Thyroid gland (tissue), 4 donors: Measurements from ENCODE around the gene SSC4D. TPM values are rescaled to one million over a fixed set of nuclear protein-coding genes. Genes with fewer than 3 reads are reported as not detected.

Experiments used
- DNase-seq, 2 donors: peaks; one replicate each; pipeline ENCODE4 v3.0.0-alpha.2; 2019
- H3K27ac ChIP-seq, 3 donors: fragments of 200-600 bp; sonication (generic); 1 replicate in 2 of 3; 2 replicates in 1 of 3; pipeline ENCODE4 v1.5.1; 2016 to 2019; ENCODE audit warnings: mild to moderate bottlenecking in 1 of 3, moderate library complexity in 1 of 3
- H3K27me3 ChIP-seq: fragments of 200-600 bp; sonication (generic); one replicate; pipeline ENCODE4 v1.5.1; 2019
- H3K36me3 ChIP-seq, 2 donors: fragments of 200-600 bp; sonication (generic); one replicate each; pipeline ENCODE4 v1.5.1; 2016 to 2019
- H3K4me1 ChIP-seq, 2 donors: fragments of 200-600 bp; sonication (generic); one replicate each; pipeline ENCODE4 v1.5.1; 2017 to 2019
- H3K4me3 ChIP-seq, 3 donors: fragments of 200-600 bp; sonication (generic); replicated peaks in 1 of 3; 1 replicate in 2 of 3; 2 replicates in 1 of 3; pipeline ENCODE4 v1.5.1; 2016; ENCODE audit warnings: mild to moderate bottlenecking in 1 of 3
- H3K9me3 ChIP-seq: fragments of 200-600 bp; sonication (generic); one replicate; pipeline ENCODE4 v1.5.1; 2017
- CTCF ChIP-seq, 6 experiments: fragments of 200-600 bp in 3 of 6; fragments of 450-650 bp in 3 of 6; sonication (generic) in 3 of 6; IDR thresholded peaks; one replicate each; pipeline ENCODE4 v1.5.1; 2016 to 2019; ENCODE audit warnings: antibody characterized with exemption in 6 of 6, mild to moderate bottlenecking in 2 of 6, inconsistent platforms in 1 of 6, moderate library complexity in 1 of 6
- POLR2A ChIP-seq, 2 donors: fragments of 450-650 bp; IDR thresholded peaks; one replicate each; pipeline ENCODE4 v1.6.1; 2017; ENCODE audit warnings: antibody characterized with exemption in 2 of 2, mild to moderate bottlenecking in 2 of 2, moderate library complexity in 1 of 2
- WGBS, 2 donors: methylation state at CpG; one replicate each; pipeline ENCODE4 v1.1.5; 2017; 5-methylcytosine and 5-hydroxymethylcytosine counted together
- intact Hi-C: fragments of 100-400 bp; cut with DNase I; formaldehyde crosslinking; loops from one replicate; pipeline ENCODE4 v1.15.1; 2023
- total RNA-seq, 4 donors: library from RNA; depleted of rRNA; stranded (reverse); fragments of >200 nt; gene quantifications; one replicate each; pipeline ENCODE4 v1.2.3, GENCODE V29; 2016

Gene SSC4D
- total RNA-seq, 4 donors from 2014 or later, result 3.6 to 14.0 (median 13.4) TPM

- DNase-seq, result no peak
- peaks cover 0 to 12% of the 10 kb centered on the region in 2 donors for H3K36me3 ChIP-seq
- intact Hi-C loops, result no loop called here
- H3K27ac ChIP-seq, result no peak overlapping the region
- no peak overlapping the region for H3K4me3 ChIP-seq
- TF ChIP-seq CTCF (IDR thresholded peaks at IDR 0.05), result no peak
- TF ChIP-seq POLR2A (IDR thresholded peaks at IDR 0.05), result no peak
- no peaks in the 10 kb centered on the region for H3K9me3 ChIP-seq
- H3K4me1 ChIP-seq, result peaks cover 14 to 30% of the 10 kb centered on the region in 2 donors
- no peaks in the 10 kb centered on the region for H3K27me3 ChIP-seq
- WGBS, 2 donors, result 92 to 93% methylated on average over 5 of the region's 5 CpGs
Observed at GRCh38 chr7:76353744-76354143, 55.8 kb downstream of the SSC4D start.

GRCh38 chr7:76352193-76352592 lies 57.3 kb downstream of the SSC4D start:
- 89 to 91% methylated on average over 6 of the region's 6 CpGs for WGBS, 2 donors
- no peak overlapping the region for H3K4me3 ChIP-seq
- TF ChIP-seq CTCF (IDR thresholded peaks at IDR 0.05) (no peak), POLR2A (IDR thresholded peaks at IDR 0.05) (no peak)
- H3K36me3 ChIP-seq, result peaks cover under 1 to 13% of the 10 kb centered on the region in 2 donors
- H3K9me3 ChIP-seq, result no peaks in the 10 kb centered on the region
- DNase-seq, result no peak
- no peaks in the 10 kb centered on the region for H3K27me3 ChIP-seq
- intact Hi-C loops, result no loop called here
- no peak overlapping the region for H3K27ac ChIP-seq
- peaks cover 14 to 28% of the 10 kb centered on the region in 2 donors for H3K4me1 ChIP-seq

DNA sequence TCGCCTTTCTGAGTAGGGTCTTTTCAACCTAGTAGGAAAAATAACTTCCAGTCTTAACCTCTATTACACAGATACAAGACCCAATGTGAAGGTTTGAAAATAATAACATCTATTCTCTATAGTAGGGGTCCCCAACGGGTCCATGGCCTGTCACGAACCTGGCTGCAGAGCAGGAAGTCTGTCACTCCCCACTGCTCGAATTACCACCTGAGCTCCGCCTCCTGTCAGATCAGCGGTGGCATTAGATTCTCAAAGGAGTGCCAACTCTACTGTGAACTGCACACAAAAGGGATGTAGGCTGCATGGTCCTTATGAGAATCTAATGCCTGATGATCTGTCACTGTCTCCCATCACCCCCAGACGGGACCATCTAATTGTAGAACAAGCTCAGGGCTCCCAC lies 58.1 kb downstream of the SSC4D start:
- no peak for TF ChIP-seq POLR2A (IDR thresholded peaks at IDR 0.05)
- TF ChIP-seq CTCF (IDR thresholded peaks at IDR 0.05), result no peak
- no peaks in the 10 kb centered on the region for H3K9me3 ChIP-seq
- H3K27ac ChIP-seq, result no peak overlapping the region
- intact Hi-C loops, result no loop called here
- H3K4me1 ChIP-seq, result peaks cover 14 to 20% of the 10 kb centered on the region in 2 donors
- 85 to 94% methylated on average over 7 of the region's 7 CpGs for WGBS, 2 donors
- H3K4me3 ChIP-seq, result no peak overlapping the region
- DNase-seq, result no peak
- no peaks in the 10 kb centered on the region for H3K27me3 ChIP-seq
- peaks cover 9 to 21% of the 10 kb centered on the region in 2 donors for H3K36me3 ChIP-seq

DNA sequence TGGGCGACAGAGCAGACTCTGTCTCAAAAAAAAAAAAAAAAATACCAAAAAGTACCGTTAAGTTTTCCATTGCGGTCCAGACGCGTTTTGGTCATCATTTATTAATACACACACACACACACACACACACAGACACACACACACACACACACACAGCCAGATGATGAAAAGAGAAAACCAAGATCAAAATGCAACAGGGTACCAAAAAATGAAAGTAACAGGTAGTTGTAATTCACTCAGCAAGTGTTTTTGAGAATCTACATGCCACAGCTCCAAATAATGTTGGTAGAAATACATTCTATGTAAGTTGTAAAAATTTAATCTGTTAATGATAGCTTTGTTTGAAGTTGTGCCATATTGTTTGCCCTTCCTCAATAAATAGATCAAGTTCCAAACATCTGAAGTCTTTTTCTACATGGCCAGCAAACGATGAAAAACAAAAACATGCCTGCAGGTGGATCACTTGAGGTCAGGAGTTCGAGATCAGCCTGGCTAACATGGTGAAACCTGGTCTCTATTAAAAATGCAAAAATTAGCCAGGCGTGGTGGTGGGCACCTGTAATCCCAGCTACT lies 60.1 kb downstream of the SSC4D start:
- Histone ChIP-seq H3K36me3 (peaks cover 23 to 27% of the 10 kb centered on the region in 2 donors), H3K9me3 (no peaks in the 10 kb centered on the region), H3K4me3 (no peak overlapping the region), H3K27ac (no peak overlapping the region), H3K4me1 (peaks cover under 1 to 11% of the 10 kb centered on the region in 2 donors), H3K27me3 (no peaks in the 10 kb centered on the region)
- WGBS, 2 donors, result 90 to 94% methylated on average over 8 of the region's 8 CpGs
- no peak for DNase-seq
- TF ChIP-seq CTCF (IDR thresholded peaks at IDR 0.05) (no peak), POLR2A (IDR thresholded peaks at IDR 0.05) (no peak)
- intact Hi-C loops, result no loop called here

GRCh38 chr7:76347710-76348109 lies 61.8 kb downstream of the SSC4D start:
- Histone ChIP-seq H3K4me3 (no peak overlapping the region), H3K36me3 (peaks cover 29 to 40% of the 10 kb centered on the region in 2 donors), H3K27ac (peak overlapping the region in 1 of 3 donors; percentile 31), H3K9me3 (no peaks in the 10 kb centered on the region), H3K4me1 (peaks cover 0 to 8% of the 10 kb centered on the region in 2 donors), H3K27me3 (no peaks in the 10 kb centered on the region)
- no peak for DNase-seq
- TF ChIP-seq POLR2A (IDR thresholded peaks at IDR 0.05), result no peak
- intact Hi-C loops, result no loop called here
- WGBS, 2 donors, result 75% methylated on average over 5 of the region's 5 CpGs
